ENCODE data around the gene S1PR5. TPM values are rescaled to one million over a fixed set of nuclear protein-coding genes. Genes with fewer than 3 reads are reported as not detected.

Gene S1PR5
- under 1 TPM; 0.26 to 0.35 TPM for total RNA-seq

GRCh38 chr19:10517361-10517759 is at the start of gene S1PR5:
TSS of gene S1PR5 (minus strand) at chr19:10517447. CDS start at chr19:10515011, 2,436 bp downstream.

GRCh38 chr19:10565567-10566407 is 48.5 kb upstream of the S1PR5 start, which contains the start of gene KRI1:
TSS of gene KRI1 (minus strand) at chr19:10566010. CDS start at chr19:10565999, 11 bp downstream.

GRCh38 chr19:10543420-10544241 is 26.4 kb upstream of the S1PR5 start, which contains the start of gene ATG4D:
TSS of gene ATG4D (plus strand) at chr19:10543904. CDS start at chr19:10544091, 187 bp downstream.

GRCh38 chr19:10503002-10503789 is 14.1 kb downstream of the S1PR5 start, which contains the start of gene KEAP1:
TSS of gene KEAP1 (minus strand) at chr19:10503356. CDS start at chr19:10500033, 3,323 bp downstream.

Small RNA genes within 50 kb of the gene (microRNA-seq; reads per million reads assigned to microRNA genes)
- gene MIR1238 (ENCODE audit: borderline microRNAs expressed, borderline replicate concordance) = not detected

Other genes with a start within 250 kb of the S1PR5 start
- 10 to 100 TPM; 13.9 to 15.3 TPM for gene ICAM1, start 246.3 kb downstream of the S1PR5 start, total RNA-seq
- 1 to 10 TPM; 3.4 to 3.9 TPM for gene ICAM4, start 230.5 kb downstream of the S1PR5 start, total RNA-seq
- gene ICAM5, start 227.5 kb downstream of the S1PR5 start, total RNA-seq = under 1 TPM; 0.35 to 0.46 TPM
- gene ZGLP1, start 207.6 kb downstream of the S1PR5 start, total RNA-seq = 1 to 10 TPM; 1.4 to 1.6 TPM
- gene FDX2, start 201.4 kb downstream of the S1PR5 start, total RNA-seq = 1 to 10 TPM; 4.0 to 5.3 TPM
- 10 to 100 TPM; 63.4 to 67.4 TPM for gene RAVER1, start 183.9 kb downstream of the S1PR5 start, total RNA-seq
- 100 to 1,000 TPM; 234 to 244 TPM for gene ICAM3, start 177.8 kb downstream of the S1PR5 start, total RNA-seq
- gene TYK2, start 136.9 kb downstream of the S1PR5 start, total RNA-seq = 100 to 1,000 TPM; 214 to 232 TPM
- gene CDC37, start 113.9 kb downstream of the S1PR5 start, total RNA-seq = 100 to 1,000 TPM; 208 to 225 TPM
- 10 to 100 TPM; 31.7 to 32.6 TPM for gene PDE4A, start 96.9 kb downstream of the S1PR5 start, total RNA-seq
- gene KEAP1, start 14.1 kb downstream of the S1PR5 start, total RNA-seq = 10 to 100 TPM; 80.0 to 81.0 TPM
- gene ATG4D, start 26.5 kb upstream of the S1PR5 start, total RNA-seq = 10 to 100 TPM; 34.2 to 35.1 TPM
- 10 to 100 TPM; 62.7 to 67.1 TPM for gene KRI1, start 48.6 kb upstream of the S1PR5 start, total RNA-seq
- gene CDKN2D, start 51.5 kb upstream of the S1PR5 start, total RNA-seq = 10 to 100 TPM; 68.7 to 76.2 TPM
- not detected for gene AP1M2, start 69.9 kb upstream of the S1PR5 start, total RNA-seq
- gene SLC44A2, start 108.1 kb upstream of the S1PR5 start, total RNA-seq = 100 to 1,000 TPM; 161 to 163 TPM
- 100 to 1,000 TPM; 326 to 333 TPM for gene ILF3, start 136.9 kb upstream of the S1PR5 start, total RNA-seq
- 10 to 100 TPM; 34.2 to 37.7 TPM for gene QTRT1, start 184.0 kb upstream of the S1PR5 start, total RNA-seq
- gene DNM2, start 200.6 kb upstream of the S1PR5 start, total RNA-seq = 100 to 1,000 TPM; 259 to 262 TPM

All from activated naive CD4-positive, alpha-beta T cell treated with anti-CD3 and anti-CD28 coated beads, Interleukin-2, amount 10 ng/mL, durations not matched to agents 5 hours and 36 hours (primary cell).